Measurements from ENCODE around the gene PCDHA3.
"Not testable (repeated sequence)": the region's sequence is repeated elsewhere in the genome, so short reads cannot be mapped to it uniquely, and the experiment has no call there.

The PCDHA3 gene

GRCh38 chr5:140808889-140809291 is 8.0 kb downstream of the PCDHA3 start:
- DNase-seq: no peak

GRCh38 chr5:140821375-140822280 is 20.8 kb downstream of the PCDHA3 start, which contains the start of gene PCDHA5:
PCDHA5 (plus strand) TSS chr5:140821613.
- peak in 7 of 51 donors; percentile 4 to 44 (median 23) for DNase-seq

GRCh38 chr5:140822281-140822629 is 21.4 kb downstream of the PCDHA3 start:
- DNase-seq: no peak

- DNase-seq: not testable (repeated sequence)
Observed at GRCh38 chr5:140822969-140823368, 22.1 kb downstream of the PCDHA3 start.

- DNase-seq: no peak
Observed at GRCh38 chr5:140823475-140823874, 22.6 kb downstream of the PCDHA3 start.

- peak in 1 of 51 donors; percentile 5 for DNase-seq
Observed at GRCh38 chr5:140827704-140828361, 27.0 kb downstream of the PCDHA3 start, which contains the start of gene PCDHA6. PCDHA6 (plus strand) TSS chr5:140827960; CDS start chr5:140828092, 132 bp downstream.

- no peak for DNase-seq
Observed at GRCh38 chr5:140828362-140828737, 27.5 kb downstream of the PCDHA3 start.

- not testable (repeated sequence) for DNase-seq
Observed at GRCh38 chr5:140829511-140830501, 28.9 kb downstream of the PCDHA3 start.

- peak in 1 of 51 donors; percentile 36 for DNase-seq
Observed at GRCh38 chr5:140833993-140834392, 33.1 kb downstream of the PCDHA3 start, which contains the start of gene PCDHA7. PCDHA7 (plus strand) TSS chr5:140834269; CDS start chr5:140834384, 115 bp downstream.

- DNase-seq: peak in 1 of 51 donors; percentile 21
Observed at GRCh38 chr5:140834439-140835008, 33.7 kb downstream of the PCDHA3 start.

GRCh38 chr5:140835622-140836510 is 35.0 kb downstream of the PCDHA3 start:
- no peak for DNase-seq

- peak in 5 of 51 donors; percentile 19 to 48 (median 35) for DNase-seq
Observed at GRCh38 chr5:140840978-140841962, 40.4 kb downstream of the PCDHA3 start, which contains the start of gene PCDHA8. PCDHA8 (plus strand) TSS chr5:140841187; CDS start chr5:140841322, 135 bp downstream.

- DNase-seq: no peak
Observed at GRCh38 chr5:140842798-140843733, 42.2 kb downstream of the PCDHA3 start.

GRCh38 chr5:140848139-140849102 is 47.6 kb downstream of the PCDHA3 start, which contains the start of gene PCDHA9:
PCDHA9 (plus strand) TSS chr5:140848382; CDS start chr5:140848496, 114 bp downstream.
- DNase-seq: not testable (repeated sequence)

- not testable (repeated sequence) for DNase-seq
Observed at GRCh38 chr5:140849831-140850634, 49.2 kb downstream of the PCDHA3 start.
